PC-9 (cell line): ENCODE data around the gene ASTN2. TPM values are rescaled to one million over a fixed set of nuclear protein-coding genes. Genes with fewer than 3 reads are reported as not detected.
A peak's percentile ranks its signal among the peaks of the same experiment; 100 is the strongest.

Experiments used
- BruUV-seq: library from RNA; stranded (reverse); fragments of 400-500 nt; replicated peaks from 2 replicates; lab custom pipeline; 2021; lab: Mats Ljungman, UMichigan
- CTCF ChIA-PET: fragments of 300-600 bp; sonication (Branson Sonifier 250); formaldehyde crosslinking; loops from one replicate; lab custom pipeline; 2022; ENCODE audit warnings: antibody characterized with exemption; lab: Charles Lee
- POLR2A ChIA-PET: fragments of 300-600 bp; sonication (Branson Sonifier 250); formaldehyde crosslinking; loops from one replicate; lab custom pipeline; 2022; ENCODE audit warnings: antibody characterized with exemption; ENCODE audit not compliant: unreplicated experiment; lab: Charles Lee
- DNase-seq, 2 experiments: peaks; one replicate each; pipeline versions ENCODE4 v3.0.0 to v3.0.0-alpha.2; 2015 to 2022; ENCODE audit warnings: mixed read lengths in 1 of 2
- H2AFZ ChIP-seq: fragments of 200-600 bp; sonication (generic); 2 replicates; pipeline ENCODE4 v1.8.1; 2017; ENCODE audit warnings: antibody characterized with exemption
- H3F3A ChIP-seq: fragments of 200-600 bp; sonication (generic); 2 replicates; pipeline ENCODE4 v1.8.1; 2017; ENCODE audit warnings: antibody characterized with exemption, mild to moderate bottlenecking, low read depth; ENCODE audit not compliant: insufficient read depth
- H3K27ac ChIP-seq: fragments of 200-600 bp; sonication (generic); 2 replicates; pipeline ENCODE4 v1.6.1; 2016; ENCODE audit warnings: mixed run types
- H3K27me3 ChIP-seq: fragments of 200-600 bp; sonication (generic); 2 replicates; pipeline ENCODE4 v1.6.1; 2016; ENCODE audit warnings: low read depth, mixed run types; ENCODE audit not compliant: insufficient read depth
- H3K36me3 ChIP-seq: fragments of 200-600 bp; sonication (generic); 2 replicates; pipeline ENCODE4 v1.6.1; 2016; ENCODE audit warnings: low read depth, mixed run types
- H3K4me1 ChIP-seq: fragments of 200-600 bp; sonication (generic); replicated peaks from 2 replicates; pipeline ENCODE4 v1.6.1; 2016; ENCODE audit warnings: mixed run types; ENCODE audit not compliant: insufficient read depth
- H3K4me2 ChIP-seq: fragments of 200-600 bp; sonication (generic); 2 replicates; pipeline ENCODE4 v1.6.1; 2017; ENCODE audit warnings: mixed run types
- H3K4me3 ChIP-seq: fragments of 200-600 bp; sonication (generic); 2 replicates; pipeline ENCODE4 v1.6.1; 2016; ENCODE audit warnings: mixed run types
- H3K79me2 ChIP-seq: fragments of 200-600 bp; sonication (generic); 2 replicates; pipeline ENCODE4 v1.6.1; 2017; ENCODE audit warnings: low read depth, mixed run types
- H3K9me2 ChIP-seq: fragments of 200-600 bp; sonication (generic); 2 replicates; pipeline ENCODE4 v1.8.1; 2017; ENCODE audit warnings: mild to moderate bottlenecking; ENCODE audit not compliant: insufficient read depth
- H3K9me3 ChIP-seq: fragments of 200-600 bp; sonication (generic); 2 replicates; pipeline ENCODE4 v1.8.1; 2016; ENCODE audit warnings: low read depth; ENCODE audit not compliant: insufficient read depth
- H4K20me1 ChIP-seq: fragments of 200-600 bp; sonication (generic); 2 replicates; pipeline ENCODE4 v1.8.1; 2017; ENCODE audit not compliant: insufficient read depth
- EZH2 ChIP-seq: fragments of 200-600 bp; sonication (generic); IDR thresholded peaks from 2 replicates; pipeline ENCODE4 v1.8.0; 2017; ENCODE audit warnings: antibody characterized with exemption, low read depth
- intact Hi-C: fragments of 100-400 bp; cut with micrococcal nuclease; formaldehyde crosslinking; loops from one replicate; pipeline ENCODE4 v1.10.0; 2022; ENCODE audit not compliant: unreplicated experiment
- total RNA-seq: library from RNA; stranded (reverse); gene quantifications from 2 replicates; pipeline ENCODE4 v1.2.3, GENCODE V29; 2021
- TF ChIP-seq, protein P1 (sequence below): fragments of 200-600 bp; sonication (generic); conservative IDR thresholded peaks from 2 replicates; pipeline ENCODE4 v1.6.1; 2017; ENCODE audit warnings: mixed run types, antibody characterized with exemption, mild to moderate bottlenecking, moderate library complexity

ASTN2 gene
- total RNA-seq, 1 experiment from 2014 or later: 6.2 TPM

DNA sequence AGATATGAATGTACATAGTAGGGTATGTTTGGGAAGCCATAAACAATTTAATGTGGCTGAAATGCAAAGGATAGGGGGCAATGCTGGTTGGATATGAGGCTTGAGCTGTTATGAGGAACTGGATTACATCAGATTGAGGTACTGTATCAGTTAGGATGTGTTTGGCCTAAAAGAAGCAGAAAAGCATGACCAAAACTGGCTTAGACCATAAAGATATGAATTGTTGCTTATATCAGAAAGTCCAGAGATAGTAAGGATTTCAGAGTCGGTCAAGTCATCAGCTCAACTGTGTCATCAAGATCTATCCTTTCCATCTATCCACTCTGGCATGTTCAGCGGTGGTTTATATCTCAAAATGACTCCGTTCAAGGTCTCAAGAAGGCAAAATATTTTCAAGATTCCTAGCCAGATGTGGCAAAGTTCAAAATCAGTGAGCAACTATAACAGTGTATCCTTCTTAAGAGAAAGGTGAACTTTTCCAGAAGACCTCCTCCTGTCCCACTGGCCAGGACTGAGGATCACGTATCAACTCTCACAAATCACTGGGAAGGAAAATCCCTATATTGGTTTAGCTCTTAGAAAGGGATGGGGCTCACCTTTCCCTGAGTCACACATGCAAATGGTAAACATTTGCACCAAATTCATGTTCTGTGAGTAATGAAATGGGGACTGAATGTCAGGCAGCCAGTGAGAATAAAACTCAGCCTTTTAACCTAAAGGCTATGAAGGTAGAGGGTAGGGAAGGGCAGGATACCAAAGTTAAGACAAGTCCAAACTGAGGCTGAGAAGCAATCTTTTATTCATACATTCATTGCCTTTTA is 469.9 kb downstream of the ASTN2 start:
- Histone ChIP-seq H3K27ac (peak overlapping the region; percentile 49), H3K27me3 (no peaks in the 10 kb centered on the region), H3K79me2 (no peaks in the 10 kb centered on the region), H3K4me3 (no peak overlapping the region), H3K9me2 (no peaks in the 10 kb centered on the region), H3K9me3 (peaks cover 5% of the 10 kb centered on the region; the same call in 1 of the 2 replicates), H3K36me3 (no peaks in the 10 kb centered on the region), H4K20me1 (no peaks in the 10 kb centered on the region), H3F3A (peaks cover 19% of the 10 kb centered on the region), H2AFZ (peak overlapping the region; percentile 50; the same call in 1 of the 2 replicates), H3K4me1 (peaks cover 44% of the 10 kb centered on the region), H3K4me2 (peak overlapping the region; percentile 33)
- TF ChIP-seq, protein P1, sequence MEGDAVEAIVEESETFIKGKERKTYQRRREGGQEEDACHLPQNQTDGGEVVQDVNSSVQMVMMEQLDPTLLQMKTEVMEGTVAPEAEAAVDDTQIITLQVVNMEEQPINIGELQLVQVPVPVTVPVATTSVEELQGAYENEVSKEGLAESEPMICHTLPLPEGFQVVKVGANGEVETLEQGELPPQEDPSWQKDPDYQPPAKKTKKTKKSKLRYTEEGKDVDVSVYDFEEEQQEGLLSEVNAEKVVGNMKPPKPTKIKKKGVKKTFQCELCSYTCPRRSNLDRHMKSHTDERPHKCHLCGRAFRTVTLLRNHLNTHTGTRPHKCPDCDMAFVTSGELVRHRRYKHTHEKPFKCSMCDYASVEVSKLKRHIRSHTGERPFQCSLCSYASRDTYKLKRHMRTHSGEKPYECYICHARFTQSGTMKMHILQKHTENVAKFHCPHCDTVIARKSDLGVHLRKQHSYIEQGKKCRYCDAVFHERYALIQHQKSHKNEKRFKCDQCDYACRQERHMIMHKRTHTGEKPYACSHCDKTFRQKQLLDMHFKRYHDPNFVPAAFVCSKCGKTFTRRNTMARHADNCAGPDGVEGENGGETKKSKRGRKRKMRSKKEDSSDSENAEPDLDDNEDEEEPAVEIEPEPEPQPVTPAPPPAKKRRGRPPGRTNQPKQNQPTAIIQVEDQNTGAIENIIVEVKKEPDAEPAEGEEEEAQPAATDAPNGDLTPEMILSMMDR: no peak
- no peak for TF ChIP-seq EZH2
- intact Hi-C loops: no loop called here
- POLR2A ChIA-PET: no interaction called here
- CTCF ChIA-PET: no interaction called here
- peak in 1 of 2 experiments; percentile 51 for DNase-seq
- no TSS peak for BruUV-seq

DNA sequence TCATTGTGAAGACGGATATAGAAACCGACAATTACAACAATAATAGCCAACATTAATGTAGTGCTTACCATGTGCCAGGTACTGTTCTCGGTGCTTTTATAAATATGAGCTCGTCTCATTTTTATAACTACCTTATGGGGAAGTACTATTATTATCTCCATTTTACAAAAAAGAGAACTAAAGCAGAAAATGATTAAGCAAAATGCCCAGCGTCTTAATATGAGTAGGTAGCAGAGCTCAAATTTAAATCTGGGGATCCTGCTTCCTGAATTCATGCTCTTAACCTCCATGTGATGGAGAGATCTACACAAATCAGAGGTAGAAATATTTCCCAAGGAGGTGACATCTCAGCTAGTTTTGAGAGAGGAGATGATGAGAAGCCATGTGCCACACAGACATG is 470.9 kb downstream of the ASTN2 start:
- Histone ChIP-seq H3K9me3 (peaks cover 5% of the 10 kb centered on the region; the same call in 1 of the 2 replicates), H3K27ac (no peak overlapping the region), H3K4me3 (no peak overlapping the region), H4K20me1 (no peaks in the 10 kb centered on the region), H3K27me3 (no peaks in the 10 kb centered on the region), H2AFZ (no peak overlapping the region), H3K4me1 (peaks cover 51% of the 10 kb centered on the region), H3K9me2 (no peaks in the 10 kb centered on the region), H3F3A (peaks cover 26% of the 10 kb centered on the region), H3K4me2 (no peak overlapping the region), H3K36me3 (no peaks in the 10 kb centered on the region), H3K79me2 (no peaks in the 10 kb centered on the region)
- DNase-seq: no peak
- no TSS peak for BruUV-seq
- no peak for TF ChIP-seq EZH2
- TF ChIP-seq, protein P1: no peak
- POLR2A ChIA-PET: no interaction called here
- intact Hi-C loops: no loop called here
- CTCF ChIA-PET: no interaction called here

DNA sequence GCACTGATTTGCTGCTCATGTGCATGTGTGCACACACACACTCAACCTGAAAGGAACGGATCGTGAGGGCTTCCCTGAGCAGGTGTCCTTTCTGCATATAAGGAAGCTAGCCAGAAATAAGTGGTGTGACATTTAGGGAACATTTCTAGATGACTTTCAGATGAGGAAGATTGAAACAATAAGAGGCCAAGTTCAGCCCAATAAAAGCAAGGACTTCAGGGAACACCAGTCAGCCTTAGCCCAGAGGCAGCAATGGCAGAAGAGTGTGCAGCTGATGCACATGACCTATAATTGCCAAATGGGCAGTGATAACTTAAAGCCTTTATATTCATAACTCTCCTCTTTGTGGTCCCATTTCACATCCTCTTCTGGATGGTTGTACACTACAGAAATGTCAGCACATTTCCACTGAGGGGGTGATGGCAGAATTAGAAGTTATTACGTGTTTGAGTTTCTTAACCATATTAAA is 472.2 kb downstream of the ASTN2 start:
- H3K4me2 ChIP-seq: no peak overlapping the region
- H3K27ac ChIP-seq: no peak overlapping the region
- ChIA-PET POLR2A (no interaction called here), CTCF (no interaction called here)
- no peak for TF ChIP-seq EZH2
- TF ChIP-seq, protein P1: no peak
- H4K20me1 ChIP-seq: no peaks in the 10 kb centered on the region
- peaks cover 51% of the 10 kb centered on the region for H3K4me1 ChIP-seq
- no TSS peak for BruUV-seq
- no peak for DNase-seq
- H3K79me2 ChIP-seq: no peaks in the 10 kb centered on the region
- peaks cover 5% of the 10 kb centered on the region; the same call in 1 of the 2 replicates for H3K9me3 ChIP-seq
- H3K27me3 ChIP-seq: no peaks in the 10 kb centered on the region
- H3K4me3 ChIP-seq: no peak overlapping the region
- H3K9me2 ChIP-seq: no peaks in the 10 kb centered on the region
- intact Hi-C loops: no loop called here
- peaks cover 26% of the 10 kb centered on the region for H3F3A ChIP-seq
- H3K36me3 ChIP-seq: no peaks in the 10 kb centered on the region
- no peak overlapping the region for H2AFZ ChIP-seq
